ENCODE results near the gene ACTL6B.
"Not testable (repeated sequence)": the region's sequence is repeated elsewhere in the genome, so short reads cannot be mapped to it uniquely, and the experiment has no call there.

ACTL6B gene

DNA sequence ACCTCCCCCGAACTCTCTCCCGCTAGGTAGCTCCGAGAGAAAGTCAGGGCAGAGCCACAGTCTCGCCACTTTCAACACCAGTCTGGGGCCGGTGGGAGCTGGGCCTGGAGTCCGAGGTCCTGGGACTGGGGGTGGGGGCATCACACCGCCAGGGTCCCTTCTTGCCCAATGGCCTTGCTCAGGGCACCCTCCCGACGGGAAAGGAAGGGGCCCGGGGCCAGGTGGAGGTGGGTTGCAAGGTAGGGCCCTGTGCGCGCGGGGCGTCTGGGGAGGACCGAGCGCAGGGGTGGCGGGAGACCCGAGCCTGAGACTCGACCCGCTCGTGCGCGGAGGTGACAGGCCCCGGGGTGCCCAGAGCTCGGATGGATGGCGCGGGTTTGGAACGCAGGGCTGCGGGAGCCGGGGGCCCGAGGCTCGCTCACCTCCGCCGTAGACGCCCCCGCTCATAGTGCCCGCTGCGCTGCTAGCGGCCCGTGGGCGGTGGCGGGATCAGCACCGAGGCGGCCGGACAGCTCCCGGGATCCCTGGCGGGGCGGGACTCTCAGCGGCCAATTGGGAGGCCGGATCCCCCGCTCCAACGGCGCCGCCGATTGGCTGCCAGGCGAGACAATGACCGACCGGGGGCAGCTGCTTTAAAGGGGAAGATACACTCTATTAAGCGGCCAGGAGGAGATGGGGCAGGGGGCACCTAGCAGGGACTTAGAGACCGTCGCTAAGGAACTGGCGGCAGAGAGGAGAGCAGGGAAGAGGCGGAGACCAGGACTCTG is at the start of gene ACTL6B:
Gene ACTL6B, minus strand, starts transcription at position 541 of the 767 bp plus-strand sequence. Its CDS starts 94 bp downstream, at position 447.
- peak; percentile 35 for DNase-seq (ENCODE audit: low spot score)

DNA sequence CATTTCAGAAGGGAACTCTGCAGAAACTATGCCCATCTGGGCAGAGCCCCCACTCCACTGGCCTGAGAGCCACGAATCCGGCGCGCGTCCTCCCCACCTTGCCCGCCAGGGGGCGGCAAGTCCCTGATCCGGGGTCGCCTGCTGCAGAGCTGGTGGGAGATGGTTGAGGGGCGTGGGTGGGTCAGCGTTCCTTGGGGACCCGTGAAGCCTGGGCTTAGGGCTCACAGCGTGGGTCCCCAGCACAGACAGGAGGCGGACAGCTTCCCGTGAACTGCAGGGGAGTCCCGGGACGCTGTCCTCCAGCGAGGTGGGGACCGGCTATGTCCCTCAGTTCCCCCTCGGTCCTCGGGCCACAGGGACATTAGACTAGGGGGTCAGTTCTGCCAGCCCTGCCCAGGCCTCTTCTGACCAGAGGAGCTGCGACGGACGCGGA is 49.1 kb upstream of the ACTL6B start:
- DNase-seq (ENCODE audit: low spot score) = peak; percentile 82

DNA sequence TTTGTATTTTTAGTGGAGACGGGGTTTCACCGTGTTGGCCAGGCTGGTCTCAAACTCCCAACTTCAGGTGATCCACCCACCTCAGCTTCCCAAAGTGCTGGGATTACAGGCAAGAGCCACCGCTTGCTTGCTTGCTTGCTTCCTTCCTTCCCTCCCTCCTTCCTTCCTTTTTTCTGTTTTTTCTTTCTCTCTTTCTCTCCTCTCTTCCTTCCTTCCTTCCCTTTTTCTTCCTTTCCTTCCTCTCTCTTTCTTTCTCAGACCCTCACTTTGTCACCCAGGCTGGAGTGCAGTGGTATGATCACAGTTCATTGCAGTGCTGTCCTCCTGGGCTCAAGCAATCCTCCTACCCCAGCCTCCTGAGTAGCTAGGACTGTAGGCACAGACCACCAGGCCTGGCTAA is 44.8 kb upstream of the ACTL6B start:
- DNase-seq (ENCODE audit: low spot score) = not testable (repeated sequence)

DNA sequence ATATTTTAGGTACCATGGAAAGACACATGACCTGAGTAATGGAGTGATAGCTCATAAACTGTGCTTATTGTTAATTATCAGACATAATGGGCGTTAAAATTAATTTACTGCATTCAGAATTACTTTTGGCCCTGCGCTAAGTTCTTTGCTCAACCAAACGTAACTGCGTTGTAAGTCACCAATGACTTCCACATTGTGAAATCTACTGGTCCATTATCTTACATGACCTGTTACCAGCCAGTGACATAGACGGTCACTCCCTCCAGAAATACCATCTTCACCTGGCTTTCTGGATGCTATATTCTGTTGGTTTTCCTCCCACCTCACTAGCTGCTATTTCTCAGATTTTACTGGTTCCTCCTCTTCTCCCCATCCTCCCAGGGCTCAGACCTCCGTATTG is 42.8 kb upstream of the ACTL6B start:
- DNase-seq (ENCODE audit: low spot score) = no peak

DNA sequence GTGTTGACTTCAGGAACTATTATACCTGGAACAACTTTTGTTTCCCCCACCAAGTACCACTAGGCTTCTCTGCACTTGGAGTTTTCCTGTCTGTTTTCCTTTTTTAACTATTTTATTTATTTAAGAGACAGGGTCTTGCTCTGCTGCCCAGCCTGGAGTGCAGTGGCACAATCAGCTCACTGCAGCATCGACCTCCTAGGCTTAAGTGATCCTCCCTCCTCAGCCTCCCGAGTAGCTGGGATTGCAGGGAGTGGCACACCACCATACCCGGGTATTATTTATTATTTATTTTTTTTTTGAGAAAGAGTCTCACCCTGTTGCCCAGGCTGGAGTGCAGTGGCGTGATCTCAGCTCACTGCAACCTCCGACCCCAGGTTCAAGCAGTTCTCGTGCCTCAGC is 39.9 kb upstream of the ACTL6B start:
- no peak for DNase-seq (ENCODE audit: low spot score)

DNA sequence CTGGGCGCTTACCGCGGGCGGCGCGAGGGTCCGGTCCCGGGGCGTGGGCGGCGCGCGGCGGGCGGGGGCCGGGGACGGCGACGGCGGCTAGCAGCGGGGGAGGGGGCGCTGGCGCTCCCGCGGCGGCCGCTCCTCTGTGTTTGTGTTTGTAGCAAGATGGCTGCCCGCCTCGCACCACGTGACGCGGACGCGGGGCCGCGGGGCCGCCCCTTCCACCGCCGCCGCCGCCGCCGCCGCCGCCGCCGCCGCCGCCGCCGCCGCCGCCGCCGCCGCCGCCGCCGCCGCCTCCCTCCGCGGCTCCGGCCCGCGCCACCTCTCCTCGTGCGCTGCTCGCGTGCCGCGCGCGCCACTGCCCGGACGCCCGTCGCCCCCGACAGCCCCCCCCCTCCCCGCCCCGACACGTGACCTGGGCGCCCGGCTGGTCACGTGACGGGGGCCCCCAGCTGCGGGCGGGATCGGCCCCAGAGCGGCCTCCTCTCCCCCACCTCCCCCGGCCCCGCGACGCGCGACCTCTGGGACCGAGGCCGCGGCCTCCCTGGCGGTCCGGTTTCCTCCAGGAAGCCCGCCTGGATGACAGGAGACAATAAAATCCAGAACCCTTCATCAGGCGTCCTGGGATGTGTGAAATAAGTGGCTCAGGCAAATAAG is 38.0 kb upstream of the ACTL6B start, which contains the start of gene GIGYF1:
Gene GIGYF1, minus strand, starts transcription at position 153 of the 648 bp plus-strand sequence. CDS start 6,012 bp downstream, outside the sequence.
- peak; percentile 66 for DNase-seq (ENCODE audit: low spot score)

DNA sequence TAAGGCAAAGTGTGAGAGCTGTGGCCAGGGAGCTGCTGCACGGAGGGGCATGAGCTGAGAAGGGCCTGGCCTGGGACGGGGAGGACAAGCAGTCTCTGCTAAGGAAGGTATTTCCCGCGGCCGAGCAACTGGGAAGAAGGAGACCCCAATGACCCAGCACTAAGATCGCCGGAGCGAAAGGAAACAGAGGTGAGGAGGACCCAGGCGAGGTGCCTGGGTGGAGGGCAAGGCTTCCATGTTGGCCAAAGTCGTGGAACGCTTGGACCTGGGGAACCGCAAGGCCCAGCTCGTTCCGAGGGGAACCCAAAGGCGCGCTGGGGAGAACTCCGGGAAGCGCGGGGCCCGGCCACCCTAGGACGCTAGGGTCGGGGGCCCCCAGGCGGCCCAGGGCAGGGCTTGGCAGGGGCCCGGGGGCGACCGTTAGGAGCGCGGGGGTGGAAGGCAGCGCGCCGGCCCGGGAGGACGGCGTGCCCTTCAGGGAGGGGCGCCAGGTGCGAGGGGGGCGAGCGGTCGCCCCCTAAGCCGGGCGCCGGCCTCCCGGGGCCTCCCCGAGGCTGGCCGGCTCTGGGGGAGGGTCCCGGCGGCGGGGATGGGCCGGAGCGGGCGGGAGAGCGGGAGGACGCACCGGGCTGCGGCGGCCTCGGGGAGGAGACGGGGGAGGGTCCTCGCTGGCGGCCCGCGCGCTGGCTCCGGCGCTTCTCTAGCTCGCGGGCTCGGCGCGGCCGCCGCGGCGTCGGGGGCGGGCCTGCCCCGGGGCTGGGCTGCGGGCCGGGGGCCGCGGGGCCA is 37.3 kb upstream of the ACTL6B start:
- DNase-seq (ENCODE audit: low spot score) = no peak

DNA sequence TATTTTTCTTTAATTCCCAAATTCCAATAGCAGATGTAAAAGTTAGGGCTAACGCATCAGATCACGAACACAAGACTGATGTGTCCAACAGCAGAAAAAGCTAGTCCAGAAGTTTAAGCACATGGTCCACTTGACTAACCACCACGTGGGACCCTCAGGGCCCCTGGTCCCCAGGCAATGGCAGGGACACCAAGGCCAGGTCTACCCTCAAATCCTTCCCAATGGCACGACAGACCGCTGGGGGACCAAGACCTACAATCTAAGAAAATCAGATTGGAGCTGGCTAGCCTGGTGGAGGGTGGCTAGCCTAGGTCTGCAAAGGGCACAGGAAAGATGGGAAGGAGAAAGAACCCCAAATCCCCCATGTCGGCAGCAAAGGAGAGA is 36.3 kb upstream of the ACTL6B start:
- no peak for DNase-seq (ENCODE audit: low spot score)

DNA sequence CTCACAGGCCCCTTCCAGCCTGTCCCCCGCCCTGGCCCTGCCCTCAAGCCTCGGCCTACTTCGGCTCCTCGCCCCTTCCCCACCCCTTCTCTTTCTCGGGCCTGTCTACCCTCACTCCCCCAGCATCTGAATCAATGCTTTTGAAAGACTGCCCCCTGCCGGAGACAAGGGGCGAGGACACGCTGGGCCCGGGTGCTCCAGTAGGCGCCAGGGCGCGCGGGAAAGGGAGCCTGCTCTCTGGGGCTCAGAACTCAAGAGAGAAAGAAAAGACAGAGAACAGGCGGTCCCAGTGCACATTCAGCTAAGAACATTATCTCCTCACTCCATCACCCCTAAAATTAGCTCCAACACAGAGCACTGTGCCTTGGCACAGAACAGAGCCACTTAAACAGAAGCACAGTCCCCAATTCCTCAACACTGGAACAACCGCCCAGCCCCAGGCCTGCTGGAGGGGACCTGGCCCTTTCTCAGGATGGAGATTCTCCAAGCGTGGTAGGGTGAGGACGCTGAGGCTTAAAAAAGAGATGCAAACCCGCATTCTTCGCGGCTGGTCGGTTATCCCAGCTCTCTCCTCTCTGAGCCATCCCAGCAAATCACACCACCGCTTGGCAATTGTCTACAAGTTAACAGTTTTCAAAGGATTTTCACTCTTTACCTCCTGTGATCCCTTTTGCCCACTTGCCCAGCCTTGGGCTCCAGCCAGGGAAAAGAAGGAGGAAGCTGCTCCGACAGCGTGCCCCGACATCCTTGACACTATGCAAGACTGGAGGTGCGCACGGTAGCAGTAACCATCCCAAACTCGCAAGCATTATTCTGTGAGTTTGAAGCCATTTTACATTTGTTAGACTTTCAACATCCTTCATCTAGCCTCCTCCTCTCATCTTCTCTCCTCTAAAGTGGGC is 35.7 kb upstream of the ACTL6B start:
- peak; percentile 87 for DNase-seq (ENCODE audit: low spot score)

DNA sequence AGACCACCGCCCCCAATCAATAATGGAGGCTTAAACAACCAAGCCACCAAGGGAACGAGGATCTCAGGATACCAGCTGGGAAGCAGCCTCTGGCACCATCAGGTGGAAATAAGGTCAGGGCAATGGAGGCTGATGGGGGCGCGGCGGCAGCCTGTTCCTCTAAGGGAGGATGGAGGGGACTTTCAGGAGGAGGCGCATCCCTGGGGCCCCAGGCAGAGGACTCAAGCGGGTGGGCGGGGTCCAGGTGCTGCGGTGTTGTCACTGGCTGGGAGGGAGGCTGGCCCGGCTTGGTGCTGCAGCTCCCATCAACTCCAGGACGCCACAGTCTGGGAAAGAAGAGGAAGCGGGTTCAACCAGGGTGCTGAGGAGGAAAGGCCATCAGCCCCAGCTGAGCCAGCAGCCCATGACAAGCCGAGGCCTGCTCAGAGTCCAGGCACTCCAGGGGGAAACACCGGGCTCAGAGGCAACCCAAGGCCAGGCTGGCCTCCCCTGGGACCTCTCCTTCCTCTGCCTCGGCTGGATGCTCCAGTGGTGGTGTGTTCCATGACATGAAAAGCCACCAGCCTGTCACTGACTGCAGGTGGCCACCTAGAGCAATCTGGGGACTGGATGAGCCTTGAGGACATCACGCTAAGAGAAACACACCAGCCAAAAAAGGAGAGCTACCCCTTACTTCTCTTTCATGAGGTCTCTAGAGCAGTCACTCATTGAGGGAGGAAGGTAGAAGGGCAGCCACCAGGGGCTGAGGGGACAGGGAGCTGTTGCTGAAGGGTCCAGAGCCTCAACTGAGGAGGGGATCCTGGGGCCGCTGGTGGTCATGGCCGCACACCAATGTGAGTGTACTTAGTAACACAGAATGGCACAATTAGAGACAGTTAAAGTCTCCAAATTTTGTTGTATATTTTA is 33.2 kb upstream of the ACTL6B start:
- no peak for DNase-seq (ENCODE audit: low spot score)

DNA sequence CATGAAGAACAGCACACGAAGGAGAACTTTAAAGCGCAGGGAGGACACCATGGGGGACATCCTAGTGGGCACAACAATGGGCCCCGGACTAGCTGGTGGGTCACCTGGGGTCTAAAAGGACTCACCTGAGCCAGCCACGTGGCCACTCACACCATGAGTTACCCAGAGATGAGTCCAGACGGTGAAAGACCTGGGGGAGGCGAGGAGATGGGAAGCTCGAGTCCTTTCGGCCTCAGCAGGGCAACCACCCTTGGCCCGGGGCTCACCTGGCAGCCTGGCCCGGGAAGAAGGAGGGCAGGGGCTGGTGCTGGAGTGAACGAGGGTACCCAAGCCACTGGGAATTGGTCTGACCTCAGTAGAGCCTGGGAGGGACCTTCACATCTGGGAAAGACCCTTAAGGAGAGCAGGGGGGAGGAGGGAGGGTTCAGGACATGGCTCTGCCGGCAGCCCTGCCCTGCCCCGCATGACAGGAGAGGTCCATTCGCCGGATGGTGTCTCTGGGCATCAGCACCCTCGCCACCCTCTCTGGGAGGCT is 32.1 kb upstream of the ACTL6B start:
- DNase-seq (ENCODE audit: low spot score) = no peak

DNA sequence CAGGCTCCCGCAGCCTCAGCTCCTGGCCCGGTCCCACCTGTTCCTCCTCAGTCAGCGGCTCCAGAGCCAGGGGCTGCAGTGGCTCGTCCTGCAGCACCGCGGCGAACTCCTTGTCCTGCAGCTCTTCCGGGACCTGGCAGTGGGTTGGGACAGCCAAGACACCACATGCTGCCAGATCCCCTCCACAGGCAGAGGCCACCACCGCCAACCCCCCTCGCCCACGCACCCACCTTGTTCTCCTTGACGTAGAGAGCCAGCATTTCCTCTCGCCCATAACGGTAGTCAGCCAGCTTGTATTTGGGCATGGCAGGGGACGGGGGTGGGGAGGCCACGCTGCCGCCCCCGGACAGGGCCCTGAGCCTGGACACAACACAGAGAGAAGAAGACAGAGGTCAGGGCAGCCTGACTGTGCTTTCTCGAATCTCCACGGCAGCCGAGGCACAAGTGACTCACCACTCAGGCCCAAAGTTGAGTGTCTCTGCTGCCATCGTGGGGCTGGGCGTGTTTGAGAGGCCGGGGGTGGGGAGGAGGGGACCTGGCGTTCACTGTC is 31.6 kb upstream of the ACTL6B start:
- DNase-seq (ENCODE audit: low spot score) = no peak

DNA sequence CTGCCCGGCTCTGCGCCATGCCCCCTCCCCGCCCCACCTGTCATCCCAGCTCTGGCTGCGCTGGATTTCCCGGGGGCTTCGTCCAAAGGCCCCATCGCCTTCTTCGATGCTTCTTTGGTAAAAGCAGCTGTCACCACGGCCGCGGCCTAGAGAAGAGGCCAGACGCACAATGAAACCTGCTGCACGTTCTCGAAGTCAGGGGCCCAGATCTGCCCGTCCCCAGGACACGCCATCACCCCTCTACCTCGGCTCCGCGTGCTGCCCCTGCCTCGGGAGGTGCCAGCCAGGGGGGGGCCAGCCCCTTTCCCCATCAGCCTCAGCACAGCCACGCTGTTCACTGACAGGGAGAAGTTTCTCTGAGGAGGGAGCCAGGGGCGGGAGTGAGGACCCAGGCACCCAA is 31.0 kb upstream of the ACTL6B start:
- DNase-seq (ENCODE audit: low spot score) = no peak

DNA sequence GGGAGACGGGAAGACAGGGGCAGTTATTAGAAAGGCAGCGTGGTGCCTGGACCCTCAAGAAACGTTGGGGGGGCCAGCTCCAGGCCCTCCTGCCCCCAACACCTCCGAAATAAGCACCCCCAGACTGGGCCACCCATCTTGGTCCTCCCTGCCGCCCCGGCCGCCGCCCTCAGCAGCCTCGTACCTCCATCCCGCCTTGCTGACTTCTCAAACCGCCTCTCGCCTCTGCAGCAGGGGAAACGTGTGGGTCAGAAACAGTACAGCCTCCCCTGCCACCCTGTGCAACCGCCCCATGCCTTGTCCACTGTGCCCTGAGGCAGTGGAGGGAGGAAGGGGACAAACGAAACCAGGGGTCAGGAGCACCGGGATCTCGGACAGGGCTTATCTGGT is 30.6 kb upstream of the ACTL6B start:
- DNase-seq (ENCODE audit: low spot score) = no peak

DNA sequence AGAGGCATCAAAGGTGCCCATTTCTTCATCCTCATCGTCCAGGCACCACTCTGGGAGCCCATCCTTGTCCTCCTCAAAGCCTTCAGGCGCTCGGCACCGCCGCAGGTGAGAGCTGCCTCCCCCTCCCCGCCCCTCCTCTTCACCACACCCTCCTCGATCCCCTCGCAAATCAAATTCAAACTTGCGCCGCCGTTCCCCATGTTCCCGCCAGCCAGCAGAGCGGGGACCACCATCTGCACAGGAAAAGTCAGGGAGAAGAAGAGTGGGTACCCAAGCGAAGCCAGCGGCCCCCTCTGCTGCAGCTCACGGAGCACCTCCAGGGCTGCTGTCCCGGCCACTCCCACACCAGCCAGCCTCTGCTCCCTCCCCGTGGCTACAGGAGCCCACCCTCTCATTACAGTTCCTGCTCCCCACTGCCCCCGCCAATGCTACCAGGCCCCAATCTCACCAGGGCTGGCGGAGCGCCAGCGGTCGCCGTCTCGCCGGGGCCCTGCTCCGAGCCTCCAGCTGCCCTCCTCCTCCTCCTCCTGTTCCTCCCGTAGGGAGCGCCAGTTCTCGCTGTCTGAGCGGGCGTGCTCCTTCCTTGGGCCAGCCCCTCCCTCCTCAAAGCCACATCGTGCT is 30.1 kb upstream of the ACTL6B start:
- no peak for DNase-seq (ENCODE audit: low spot score)

DNA sequence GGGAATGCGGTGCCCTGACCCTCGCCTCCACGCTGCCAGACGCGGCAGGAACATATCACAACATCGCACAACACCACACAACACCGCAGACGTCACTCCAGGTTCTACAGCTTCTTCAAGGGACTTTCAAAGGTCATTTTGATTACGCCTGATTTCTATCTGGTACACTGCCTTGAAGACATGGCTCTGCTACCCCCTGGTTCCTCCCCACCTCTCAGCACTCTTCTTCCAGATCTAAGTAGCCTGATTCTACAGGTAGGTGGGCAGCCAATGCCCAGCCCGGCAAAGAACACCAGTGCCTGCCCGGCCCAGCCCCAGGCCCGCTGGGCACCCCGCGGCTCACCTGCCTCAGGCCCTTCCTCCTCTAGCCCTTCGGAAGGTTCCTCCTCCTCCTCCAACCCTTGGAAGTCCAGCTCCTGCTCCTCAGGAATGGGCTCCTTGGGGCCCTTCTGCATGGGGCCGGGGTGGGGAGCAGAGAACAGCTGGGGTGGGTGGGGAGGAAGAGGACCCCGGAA is 29.4 kb upstream of the ACTL6B start:
- DNase-seq (ENCODE audit: low spot score) = no peak

DNA sequence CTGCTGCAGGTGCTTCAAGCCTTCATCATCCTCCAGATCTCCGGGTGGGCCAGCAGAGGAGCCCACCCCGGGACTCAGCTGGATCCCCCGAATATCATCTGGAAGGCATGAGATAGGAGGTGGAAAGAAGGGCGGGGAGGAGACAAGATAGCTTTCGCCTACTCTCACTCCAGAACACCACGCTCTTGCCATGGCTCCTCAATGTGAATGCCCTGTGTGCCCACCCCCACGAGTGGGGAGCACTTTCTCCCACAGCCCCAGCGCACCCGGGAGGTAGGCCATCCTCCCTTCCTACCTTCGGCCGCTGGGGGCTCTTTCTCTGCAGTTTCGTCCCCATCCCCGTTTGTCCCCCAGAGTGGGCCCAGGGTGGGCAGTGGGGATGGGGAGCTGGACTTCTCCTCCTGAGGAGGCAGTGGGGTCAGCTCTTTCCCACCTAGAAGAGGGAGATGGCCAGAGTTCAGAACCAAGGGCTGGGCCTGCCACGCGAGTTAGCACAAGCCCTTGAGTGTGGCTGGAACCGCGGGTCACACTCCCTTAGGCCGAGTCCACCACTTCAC is 28.9 kb upstream of the ACTL6B start:
- DNase-seq (ENCODE audit: low spot score) = no peak

DNA sequence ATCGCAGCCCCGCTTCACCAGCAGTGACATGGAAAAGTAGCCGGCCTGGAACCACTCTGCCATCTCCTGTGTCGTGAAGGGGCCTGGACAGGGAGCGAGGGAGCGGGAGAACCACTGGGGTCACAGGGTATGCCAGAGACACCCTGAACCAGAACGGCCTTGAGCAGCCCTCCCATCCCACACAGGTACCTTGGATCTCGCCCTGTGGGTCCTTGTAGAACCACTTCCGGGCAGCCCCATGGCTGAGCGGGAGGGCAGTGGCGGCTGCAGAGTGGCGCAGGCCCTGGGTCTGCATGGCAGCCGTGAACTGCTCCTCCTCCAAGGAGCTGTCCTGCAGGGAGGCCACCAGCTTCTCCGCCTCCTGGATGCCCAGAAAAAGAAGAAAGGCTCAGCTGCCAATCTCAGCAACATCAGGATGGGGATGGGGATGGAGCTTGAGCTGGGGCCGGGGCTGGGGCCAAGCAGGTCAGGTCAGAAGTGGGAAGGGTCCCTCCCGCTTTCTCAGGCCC is 28.3 kb upstream of the ACTL6B start:
- DNase-seq (ENCODE audit: low spot score) = no peak

All from activated CD4-positive, alpha-beta T cell treated with anti-CD3 and anti-CD28 coated beads, Interleukin-2, Interleukin-4, amounts not matched to agents 100 ng/mL and 50 ng/mL, durations not matched to agents 16 hours and 8 hours (primary cell).